PC-3 (cell line): ENCODE results near the gene BRAT1. TPM values are rescaled to one million over a fixed set of nuclear protein-coding genes. Genes with fewer than 3 reads are reported as not detected.

Experiments used
- ATAC-seq: fragments of 200-7000 bp; cut with Tn5 transposase; 2 replicates; pipeline ENCODE4 v1.9.1; 2020; ENCODE audit warnings: mild to moderate bottlenecking, moderate library complexity
- BruUV-seq: library from RNA; stranded (reverse); fragments of 400-500 nt; replicated peaks from 2 replicates; lab custom pipeline; 2021; lab: Mats Ljungman, UMichigan
- CTCF ChIA-PET: fragments of 300-600 bp; sonication (Branson Sonifier 250); formaldehyde crosslinking; loops from one replicate; lab custom pipeline; 2022; ENCODE audit warnings: antibody characterized with exemption; lab: Charles Lee
- POLR2A ChIA-PET: fragments of 300-600 bp; sonication (Branson Sonifier 250); formaldehyde crosslinking; loops from one replicate; lab custom pipeline; 2022; ENCODE audit warnings: antibody characterized with exemption; ENCODE audit not compliant: unreplicated experiment; lab: Charles Lee
- DNase-seq: peaks from one replicate; pipeline ENCODE4 v3.0.0-alpha.2; 2015
- H2AFZ ChIP-seq: fragments of 300-600 bp; sonication (generic); 2 replicates; pipeline ENCODE4 v1.6.0; 2016; ENCODE audit warnings: antibody characterized with exemption, low read length
- H3F3A ChIP-seq: fragments of 300-600 bp; sonication (generic); one replicate; pipeline ENCODE4 v1.6.0; 2017; ENCODE audit warnings: antibody characterized with exemption, low read length, control low read depth, mild to moderate bottlenecking; ENCODE audit not compliant: unreplicated experiment
- H3K27ac ChIP-seq: fragments of 300-600 bp; sonication (generic); 2 replicates; pipeline ENCODE4 v1.5.1; 2016; ENCODE audit warnings: mild to moderate bottlenecking, low read length
- H3K27me3 ChIP-seq: fragments of 300-600 bp; sonication (generic); 2 replicates; pipeline ENCODE4 v1.6.1; 2016; ENCODE audit warnings: low read length, mixed read lengths
- H3K36me3 ChIP-seq: fragments of 300-600 bp; sonication (generic); 2 replicates; pipeline ENCODE4 v1.6.1; 2016; ENCODE audit warnings: low read depth, mixed run types, low read length, mixed read lengths
- H3K4me1 ChIP-seq: fragments of 300-600 bp; sonication (generic); 2 replicates; pipeline ENCODE4 v1.5.1; 2016; ENCODE audit warnings: low read length; ENCODE audit not compliant: insufficient read depth
- H3K4me2 ChIP-seq: fragments of 300-600 bp; sonication (generic); 2 replicates; pipeline ENCODE4 v1.6.0; 2016; ENCODE audit warnings: low read length
- H3K4me3 ChIP-seq: fragments of 300-600 bp; sonication (generic); 2 replicates; pipeline ENCODE4 v1.5.1; 2016; ENCODE audit warnings: mild to moderate bottlenecking, low read length, mixed read lengths
- H3K79me2 ChIP-seq: fragments of 300-600 bp; sonication (generic); 2 replicates; pipeline ENCODE4 v1.6.1; 2017; ENCODE audit warnings: low read length, mixed read lengths
- H3K9ac ChIP-seq: fragments of 300-600 bp; sonication (generic); 2 replicates; pipeline ENCODE4 v1.6.0; 2016; ENCODE audit warnings: mild to moderate bottlenecking, low read length
- H3K9me2 ChIP-seq: fragments of 300-600 bp; sonication (generic); replicated peaks from 2 replicates; pipeline ENCODE4 v1.6.1; 2016; ENCODE audit warnings: mixed run types, low read length, mixed read lengths
- H3K9me3 ChIP-seq: fragments of 300-600 bp; sonication (generic); 2 replicates; pipeline ENCODE4 v1.6.1; 2016; ENCODE audit warnings: low read length, mixed read lengths
- H4K20me1 ChIP-seq: fragments of 300-600 bp; sonication (generic); 2 replicates; pipeline ENCODE4 v1.6.1; 2016; ENCODE audit warnings: low read length, mixed read lengths
- CTCF ChIP-seq: fragments of 300-600 bp; sonication (generic); conservative IDR thresholded peaks from 2 replicates; pipeline ENCODE4 v1.5.1; 2017; ENCODE audit warnings: antibody characterized with exemption, low read depth, mild to moderate bottlenecking, low read length
- EZH2 ChIP-seq: fragments of 300-600 bp; sonication (generic); IDR thresholded peaks from one replicate; pipeline ENCODE4 v1.6.1; 2017; ENCODE audit warnings: antibody characterized with exemption, mild to moderate bottlenecking, low read length; ENCODE audit not compliant: unreplicated experiment
- EZH2phosphoT487 ChIP-seq: fragments of 300-600 bp; sonication (generic); IDR thresholded peaks from 2 replicates; pipeline ENCODE4 v1.6.1; 2018; ENCODE audit warnings: mild to moderate bottlenecking, antibody characterized with exemption, low read length, borderline replicate concordance
- intact Hi-C: fragments of 100-400 bp; cut with micrococcal nuclease; formaldehyde crosslinking; loops from 2 replicates; pipeline ENCODE4 v1.9.0; 2023
- total RNA-seq: library from RNA; depleted of rRNA; stranded (reverse); fragments of >200 nt; gene quantifications from 2 replicates; pipeline ENCODE4 v1.2.3, GENCODE V29; 2014

The BRAT1 gene
- total RNA-seq, 1 experiment from 2014 or later, result 65.2 TPM

- no peak overlapping the region for H3K9ac ChIP-seq
- intact Hi-C loops, result no loop called here
These were observed 13.9 kb downstream of the BRAT1 start for GRCh38 chr7:2541291-2542010.

GRCh38 chr7:2540641-2541051 lies 14.7 kb downstream of the BRAT1 start:
- H3K27ac ChIP-seq, result no peak overlapping the region
- no peak for ATAC-seq

More at GRCh38 chr7:2541291-2542010, 13.9 kb downstream of the BRAT1 start:
- H3K4me1 ChIP-seq, result no peaks in the 10 kb centered on the region
- ATAC-seq, result no peak
- ChIA-PET CTCF (no interaction called here), POLR2A (no interaction called here)
- peaks cover 2% of the 10 kb centered on the region; the same call in 1 of the 2 replicates for H3K36me3 ChIP-seq
- no peak for DNase-seq
- TF ChIP-seq EZH2phosphoT487 (no peak), EZH2 (no peak), CTCF (no peak)
- no peak overlapping the region for H2AFZ ChIP-seq
- H3K9me2 ChIP-seq, result no peaks in the 10 kb centered on the region
- H3K4me2 ChIP-seq, result no peak overlapping the region
- H3K27me3 ChIP-seq, result no peaks in the 10 kb centered on the region
- H3K79me2 ChIP-seq, result no peaks in the 10 kb centered on the region
- no peaks in the 10 kb centered on the region for H3K9me3 ChIP-seq
- BruUV-seq, result no TSS peak
- no peaks in the 10 kb centered on the region for H3F3A ChIP-seq
- H3K27ac ChIP-seq, result no peak overlapping the region
- no peak overlapping the region for H3K4me3 ChIP-seq
- no peaks in the 10 kb centered on the region for H4K20me1 ChIP-seq

More at GRCh38 chr7:2540641-2541051, 14.7 kb downstream of the BRAT1 start:
- no peak for DNase-seq
- no peak overlapping the region for H3K4me2 ChIP-seq
- no peak overlapping the region for H3K9ac ChIP-seq
- BruUV-seq, result no TSS peak
- ChIA-PET POLR2A (no interaction called here), CTCF (no interaction called here)
- H3K9me2 ChIP-seq, result no peaks in the 10 kb centered on the region
- H3K36me3 ChIP-seq, result peaks cover 2% of the 10 kb centered on the region; the same call in 1 of the 2 replicates
- H3K4me1 ChIP-seq, result no peaks in the 10 kb centered on the region
- intact Hi-C loops, result no loop called here
- H3K27me3 ChIP-seq, result no peaks in the 10 kb centered on the region
- TF ChIP-seq EZH2phosphoT487 (no peak), CTCF (no peak), EZH2 (no peak)
- H3K9me3 ChIP-seq, result no peaks in the 10 kb centered on the region
- H4K20me1 ChIP-seq, result no peaks in the 10 kb centered on the region
- no peaks in the 10 kb centered on the region for H3K79me2 ChIP-seq
- no peak overlapping the region for H3K4me3 ChIP-seq
- H2AFZ ChIP-seq, result no peak overlapping the region
- no peaks in the 10 kb centered on the region for H3F3A ChIP-seq
